Spleen (tissue), 7 donors: ENCODE data around the gene CYTH2.

Experiments
- POLR2A ChIP-seq, 3 donors: fragments of 450-650 bp; IDR thresholded peaks; one replicate each; pipeline ENCODE4 v1.5.1; 2017; ENCODE audit warnings: antibody characterized with exemption in 3 of 3, mild to moderate bottlenecking in 1 of 3
- POLR2AphosphoS5 ChIP-seq, 3 donors: sonication (generic); formaldehyde crosslinking; IDR thresholded peaks; one replicate each; pipeline ENCODE4 v1.5.1; 2017; ENCODE audit warnings: antibody characterized with exemption in 3 of 3
- TF ChIP-seq, protein P1 (sequence below), 11 experiments: fragments of 200-600 bp in 7 of 11; fragments of 450-650 bp in 4 of 11; sonication (generic) in 4 of 11; IDR thresholded peaks in 8 of 11; conservative IDR thresholded peaks in 3 of 11; 1 replicate in 7 of 11; 2 replicates in 4 of 11; pipeline versions ENCODE4 v1.4.0 to v1.8.0; 2016 to 2021; ENCODE audit warnings: antibody characterized with exemption in 11 of 11, inconsistent platforms in 4 of 11, mild to moderate bottlenecking in 1 of 11
- donor health status: DM: no; HTN: no; CAD: no; lungs with moderate emphysema.
- donor health status: DM: no; HTN: no; CAD: no.
- donor health status: DM: no; HTN: no; CAD: no.

DNA sequence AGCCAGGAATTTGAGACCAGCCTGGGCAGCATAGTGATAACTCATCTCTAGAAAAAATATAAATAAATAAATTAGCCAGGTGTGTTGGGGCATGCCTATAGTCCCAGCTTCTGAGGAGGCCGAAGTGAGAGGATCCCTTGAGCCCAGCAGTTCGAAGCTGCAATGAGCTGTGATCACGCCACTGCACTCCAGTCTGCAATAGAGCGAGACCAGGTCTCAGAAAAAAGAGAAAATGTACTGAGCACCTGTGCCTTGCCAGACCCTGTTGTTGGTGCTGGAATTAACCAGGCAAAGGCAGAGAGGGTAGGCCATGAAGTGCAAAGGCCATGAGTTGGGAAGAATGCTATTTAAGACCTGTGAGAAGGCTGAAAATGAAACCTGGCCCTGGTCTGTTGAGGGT is 2.7 kb downstream of the CYTH2 start:
- TF ChIP-seq POLR2AphosphoS5 (IDR thresholded peaks at IDR 0.05) (no peak), POLR2A (IDR thresholded peaks at IDR 0.05) (no peak)
- TF ChIP-seq, protein P1, sequence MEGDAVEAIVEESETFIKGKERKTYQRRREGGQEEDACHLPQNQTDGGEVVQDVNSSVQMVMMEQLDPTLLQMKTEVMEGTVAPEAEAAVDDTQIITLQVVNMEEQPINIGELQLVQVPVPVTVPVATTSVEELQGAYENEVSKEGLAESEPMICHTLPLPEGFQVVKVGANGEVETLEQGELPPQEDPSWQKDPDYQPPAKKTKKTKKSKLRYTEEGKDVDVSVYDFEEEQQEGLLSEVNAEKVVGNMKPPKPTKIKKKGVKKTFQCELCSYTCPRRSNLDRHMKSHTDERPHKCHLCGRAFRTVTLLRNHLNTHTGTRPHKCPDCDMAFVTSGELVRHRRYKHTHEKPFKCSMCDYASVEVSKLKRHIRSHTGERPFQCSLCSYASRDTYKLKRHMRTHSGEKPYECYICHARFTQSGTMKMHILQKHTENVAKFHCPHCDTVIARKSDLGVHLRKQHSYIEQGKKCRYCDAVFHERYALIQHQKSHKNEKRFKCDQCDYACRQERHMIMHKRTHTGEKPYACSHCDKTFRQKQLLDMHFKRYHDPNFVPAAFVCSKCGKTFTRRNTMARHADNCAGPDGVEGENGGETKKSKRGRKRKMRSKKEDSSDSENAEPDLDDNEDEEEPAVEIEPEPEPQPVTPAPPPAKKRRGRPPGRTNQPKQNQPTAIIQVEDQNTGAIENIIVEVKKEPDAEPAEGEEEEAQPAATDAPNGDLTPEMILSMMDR (IDR thresholded peaks at IDR 0.05 in 8 of 11, conservative IDR thresholded peaks at IDR 0.05 in 3 of 11), result no peak
